PC-9 (cell line): ENCODE measurements around the gene TMEM270.

Experiments
- EZH2 ChIP-seq: fragments of 200-600 bp; sonication (generic); IDR thresholded peaks from 2 replicates; pipeline ENCODE4 v1.8.0; 2017; ENCODE audit warnings: antibody characterized with exemption, low read depth
- TF ChIP-seq, protein P1 (sequence below): fragments of 200-600 bp; sonication (generic); conservative IDR thresholded peaks from 2 replicates; pipeline ENCODE4 v1.6.1; 2017; ENCODE audit warnings: mixed run types, antibody characterized with exemption, mild to moderate bottlenecking, moderate library complexity

- TF ChIP-seq, protein P1, sequence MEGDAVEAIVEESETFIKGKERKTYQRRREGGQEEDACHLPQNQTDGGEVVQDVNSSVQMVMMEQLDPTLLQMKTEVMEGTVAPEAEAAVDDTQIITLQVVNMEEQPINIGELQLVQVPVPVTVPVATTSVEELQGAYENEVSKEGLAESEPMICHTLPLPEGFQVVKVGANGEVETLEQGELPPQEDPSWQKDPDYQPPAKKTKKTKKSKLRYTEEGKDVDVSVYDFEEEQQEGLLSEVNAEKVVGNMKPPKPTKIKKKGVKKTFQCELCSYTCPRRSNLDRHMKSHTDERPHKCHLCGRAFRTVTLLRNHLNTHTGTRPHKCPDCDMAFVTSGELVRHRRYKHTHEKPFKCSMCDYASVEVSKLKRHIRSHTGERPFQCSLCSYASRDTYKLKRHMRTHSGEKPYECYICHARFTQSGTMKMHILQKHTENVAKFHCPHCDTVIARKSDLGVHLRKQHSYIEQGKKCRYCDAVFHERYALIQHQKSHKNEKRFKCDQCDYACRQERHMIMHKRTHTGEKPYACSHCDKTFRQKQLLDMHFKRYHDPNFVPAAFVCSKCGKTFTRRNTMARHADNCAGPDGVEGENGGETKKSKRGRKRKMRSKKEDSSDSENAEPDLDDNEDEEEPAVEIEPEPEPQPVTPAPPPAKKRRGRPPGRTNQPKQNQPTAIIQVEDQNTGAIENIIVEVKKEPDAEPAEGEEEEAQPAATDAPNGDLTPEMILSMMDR = no peak
- no peak for TF ChIP-seq EZH2
Observed at GRCh38 chr7:73882047-73882402, 21.1 kb downstream of the TMEM270 start.
